Activated T-helper 17 cell treated with anti-CD3 and anti-CD28 coated beads, Interleukin-2, amount 50 U/mL, for 72 hours (primary cell): ENCODE measurements around the gene FRMD8. TPM values are rescaled to one million over a fixed set of nuclear protein-coding genes. Genes with fewer than 3 reads are reported as not detected.

Source experiments
- ATAC-seq: fragments of 150-1000 bp; cut with Tn5 transposase; replicated peaks from 2 replicates; pipeline ENCODE4 v1.10.0; 2021; ENCODE audit warnings: mild to moderate bottlenecking, moderate library complexity
- H3K27ac Mint-ChIP-seq: one replicate; pipeline ENCODE4 v1.8.0; 2022; ENCODE audit warnings: mixed read lengths
- H3K27me3 Mint-ChIP-seq: one replicate; pipeline ENCODE4 v1.8.0; 2022; ENCODE audit warnings: mixed read lengths
- H3K36me3 Mint-ChIP-seq: one replicate; pipeline ENCODE4 v1.8.0; 2022; ENCODE audit warnings: low read depth, mild to moderate bottlenecking, mixed read lengths
- H3K4me1 Mint-ChIP-seq: one replicate; pipeline ENCODE4 v1.8.0; 2022; ENCODE audit warnings: mixed read lengths
- H3K4me3 Mint-ChIP-seq: one replicate; pipeline ENCODE4 v1.8.0; 2022; ENCODE audit warnings: mild to moderate bottlenecking, mixed read lengths
- H3K9me3 Mint-ChIP-seq: one replicate; pipeline ENCODE4 v1.8.0; 2022; ENCODE audit warnings: mixed read lengths
- total RNA-seq, 2 donors: library from RNA; stranded (reverse); gene quantifications; one replicate each; pipeline ENCODE4 v1.2.3, GENCODE V29; 2022

The FRMD8 gene
- total RNA-seq, 2 donors from 2014 or later = 49.6 to 52.1 TPM

DNA sequence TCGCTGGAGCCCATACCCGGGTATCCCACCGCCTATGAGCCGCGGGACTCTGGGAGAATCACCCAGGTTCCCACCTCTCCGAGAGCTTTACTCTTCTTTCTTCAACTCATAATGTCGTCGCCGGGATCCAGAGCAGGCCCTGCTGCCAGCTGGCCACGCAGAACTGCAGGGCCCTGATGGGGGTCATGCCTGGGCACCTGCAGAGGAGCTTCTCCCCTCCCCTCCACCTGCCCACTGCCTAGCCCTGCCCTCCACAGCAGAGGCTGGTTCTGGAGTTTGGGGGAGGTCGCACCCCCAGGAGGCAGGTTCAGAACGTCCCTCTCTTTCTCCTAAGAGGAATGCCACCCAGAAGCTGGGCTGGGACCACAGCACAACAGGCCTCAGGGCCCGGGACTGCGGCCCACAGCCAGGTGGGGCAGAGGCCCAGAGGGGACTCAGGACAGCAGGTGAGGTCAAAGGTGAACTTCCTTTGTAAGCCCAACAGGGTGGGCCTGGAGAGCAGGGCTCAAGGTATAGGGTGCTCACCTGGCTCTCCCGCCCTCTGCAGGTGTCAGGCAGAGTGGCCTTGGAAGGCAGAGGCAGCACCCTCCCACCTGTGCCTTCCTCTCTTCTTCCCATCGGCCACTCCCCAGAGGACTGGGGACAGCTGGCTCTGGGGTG lies 5.8 kb upstream of the FRMD8 start:
- Mint-ChIP-seq H3K4me1 (peaks cover 21% of the 10 kb centered on the region), H3K36me3 (peaks cover 4% of the 10 kb centered on the region), H3K4me3 (peak overlapping the region; percentile 89), H3K27me3 (no peaks in the 10 kb centered on the region), H3K9me3 (no peaks in the 10 kb centered on the region), H3K27ac (peak overlapping the region; percentile 94)
- no peak for ATAC-seq

DNA sequence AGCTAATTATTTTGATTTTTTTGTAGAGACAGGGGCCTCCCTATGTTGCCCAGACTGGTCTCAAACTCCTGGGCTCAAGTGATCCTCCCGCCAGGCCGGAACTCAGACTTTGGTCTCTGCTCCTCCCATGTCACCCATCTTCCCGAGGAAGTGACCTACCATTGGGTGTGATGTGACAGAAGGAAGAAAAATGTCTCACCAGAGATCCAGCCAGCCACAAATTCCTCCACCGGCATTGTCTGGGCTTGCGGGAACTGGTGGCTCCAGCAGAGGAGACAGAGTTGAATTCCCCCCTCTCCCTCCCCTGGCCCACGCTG lies 4.8 kb upstream of the FRMD8 start:
- peak overlapping the region; percentile 89 for H3K4me3 Mint-ChIP-seq
- H3K9me3 Mint-ChIP-seq = no peaks in the 10 kb centered on the region
- peak; percentile 30 for ATAC-seq
- H3K4me1 Mint-ChIP-seq = peaks cover 21% of the 10 kb centered on the region
- no peaks in the 10 kb centered on the region for H3K27me3 Mint-ChIP-seq
- H3K36me3 Mint-ChIP-seq = peaks cover 4% of the 10 kb centered on the region
- H3K27ac Mint-ChIP-seq = peak overlapping the region; percentile 94

DNA sequence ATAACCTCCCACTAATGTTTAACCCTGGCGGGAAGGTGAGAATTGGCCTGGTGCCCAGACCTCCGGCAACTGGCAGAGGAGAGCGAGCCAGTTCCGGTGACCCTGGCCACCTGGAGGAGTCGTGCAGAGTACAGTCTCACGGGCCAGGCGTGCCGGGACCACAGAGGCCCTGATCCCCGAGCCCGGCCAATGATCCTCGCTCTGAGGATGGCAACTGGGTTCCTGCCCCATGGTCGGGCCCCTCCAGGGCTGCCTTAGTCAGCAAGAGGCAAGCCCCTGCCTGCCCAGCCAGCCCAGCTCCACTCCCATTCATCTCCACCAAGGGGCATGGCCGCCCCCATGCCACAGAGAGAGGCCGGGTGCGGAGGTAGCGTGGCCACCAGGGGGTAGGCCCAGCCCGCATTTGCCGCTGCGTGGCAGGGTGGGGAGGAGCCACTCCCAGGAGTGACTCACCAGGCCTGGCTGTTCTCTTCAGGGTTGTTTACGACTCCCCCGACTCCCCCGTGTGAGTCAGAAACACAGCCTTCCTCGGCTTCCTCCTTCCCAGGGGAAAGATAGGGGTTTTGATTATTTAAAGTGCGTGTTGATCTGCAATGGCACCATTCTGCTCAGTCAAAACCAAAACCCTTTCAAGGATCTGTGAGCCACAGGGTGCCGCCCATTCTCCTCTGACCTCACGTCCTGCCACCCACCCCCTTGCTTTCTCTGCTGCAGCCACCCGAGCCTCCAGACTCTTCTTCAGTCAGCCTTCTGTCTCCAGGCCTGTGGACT lies 4.2 kb upstream of the FRMD8 start, which contains the start of gene SLC25A45:
SLC25A45 (minus strand) TSS at position 614 of the 771 bp plus-strand sequence. CDS start 695 bp downstream, outside the sequence.
- peak; percentile 86 for ATAC-seq
- Mint-ChIP-seq H3K9me3 (no peaks in the 10 kb centered on the region), H3K4me1 (peaks cover 21% of the 10 kb centered on the region), H3K27ac (peak within 1 kb of the TSS; percentile 94), H3K27me3 (no peaks in the 10 kb centered on the region), H3K4me3 (peak within 1 kb of the TSS; percentile 89), H3K36me3 (peaks cover 9% of the 10 kb centered on the region)

DNA sequence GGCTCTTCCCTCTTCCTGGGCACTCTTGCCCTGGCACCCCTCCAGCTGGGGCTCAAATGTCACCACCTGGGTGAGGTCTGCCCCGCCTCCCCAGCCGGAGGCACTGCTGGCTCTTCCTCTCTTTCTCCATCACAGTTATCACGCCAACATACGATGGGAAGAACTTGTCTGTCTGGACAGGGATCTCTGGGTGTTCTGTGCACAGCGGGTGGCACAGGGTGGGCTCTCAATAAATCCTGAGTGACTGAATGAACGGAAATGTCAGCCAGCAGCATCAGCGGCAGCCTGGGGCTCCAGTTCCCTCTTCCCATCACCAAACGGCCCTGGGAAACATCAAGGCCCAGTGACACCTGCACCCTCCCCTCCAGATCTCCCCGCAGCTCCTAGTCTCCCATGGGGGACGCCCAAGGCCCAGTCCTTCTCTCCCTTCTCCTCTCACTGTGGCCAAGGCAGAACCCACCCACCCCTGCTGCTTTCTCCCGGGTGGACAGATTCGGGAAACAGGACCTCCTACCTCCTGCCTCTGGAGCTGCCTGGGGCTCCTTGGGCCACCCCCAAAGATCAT lies 3.6 kb upstream of the FRMD8 start:
- Mint-ChIP-seq H3K36me3 (peaks cover 12% of the 10 kb centered on the region), H3K27me3 (no peaks in the 10 kb centered on the region), H3K4me3 (peak overlapping the region; percentile 89), H3K4me1 (peaks cover 21% of the 10 kb centered on the region), H3K27ac (peak overlapping the region; percentile 94), H3K9me3 (no peaks in the 10 kb centered on the region)
- no peak for ATAC-seq

DNA sequence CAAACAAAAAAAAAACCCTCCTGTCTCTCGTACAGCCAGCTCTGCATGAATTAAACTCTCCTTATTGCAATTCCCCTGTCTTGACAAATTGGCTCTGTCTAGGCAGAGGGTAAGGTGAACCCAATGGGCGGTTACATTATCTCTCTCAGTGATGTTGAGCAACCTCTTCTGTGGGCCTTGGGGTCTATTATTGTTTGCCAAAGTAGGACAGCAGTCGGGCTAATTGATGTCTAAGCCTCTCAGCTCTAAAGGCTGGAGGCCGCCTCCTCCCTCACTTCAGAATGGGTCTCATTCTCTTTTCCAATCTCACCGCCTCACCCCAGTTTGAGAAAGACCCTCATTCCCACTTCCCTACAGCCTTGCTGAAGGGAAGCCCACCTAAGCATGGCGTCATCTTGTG lies 2.7 kb upstream of the FRMD8 start:
- Mint-ChIP-seq H3K4me3 (peak overlapping the region; percentile 89), H3K4me1 (peaks cover 24% of the 10 kb centered on the region), H3K27me3 (no peaks in the 10 kb centered on the region), H3K36me3 (peaks cover 21% of the 10 kb centered on the region), H3K27ac (peak overlapping the region; percentile 94), H3K9me3 (no peaks in the 10 kb centered on the region)
- ATAC-seq = no peak

DNA sequence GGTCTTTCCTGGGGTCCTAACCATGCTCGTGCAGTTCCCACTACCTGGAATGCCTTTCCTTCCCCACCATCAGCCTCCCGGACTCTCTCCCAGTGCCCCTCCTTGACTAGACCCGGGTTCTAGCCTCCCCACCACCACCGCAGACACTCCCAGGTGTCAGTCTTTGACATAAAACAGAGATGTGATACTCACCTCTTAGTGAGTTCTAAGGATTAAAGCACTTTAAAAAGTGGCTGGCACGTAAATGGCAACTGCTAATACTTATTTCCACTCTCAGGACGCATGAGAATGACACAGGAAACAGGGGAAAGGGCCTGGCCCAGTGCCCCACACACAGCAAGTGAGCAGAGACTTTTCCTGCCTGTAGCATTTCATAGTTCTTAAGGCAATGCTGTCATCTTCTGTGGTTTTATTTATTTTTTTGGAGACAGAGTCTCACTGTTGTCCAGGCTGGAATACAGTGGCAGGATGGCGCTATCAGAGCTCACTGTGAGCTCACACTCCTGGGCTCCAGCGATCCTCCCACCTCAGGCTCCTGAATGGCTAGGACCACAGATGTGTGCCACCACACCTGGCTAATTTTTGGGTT lies 2.0 kb upstream of the FRMD8 start:
- H3K36me3 Mint-ChIP-seq = peaks cover 27% of the 10 kb centered on the region
- H3K27ac Mint-ChIP-seq = peak overlapping the region; percentile 94
- no peaks in the 10 kb centered on the region for H3K9me3 Mint-ChIP-seq
- ATAC-seq = no peak
- H3K27me3 Mint-ChIP-seq = no peaks in the 10 kb centered on the region
- H3K4me3 Mint-ChIP-seq = peak overlapping the region; percentile 89
- peaks cover 28% of the 10 kb centered on the region for H3K4me1 Mint-ChIP-seq

DNA sequence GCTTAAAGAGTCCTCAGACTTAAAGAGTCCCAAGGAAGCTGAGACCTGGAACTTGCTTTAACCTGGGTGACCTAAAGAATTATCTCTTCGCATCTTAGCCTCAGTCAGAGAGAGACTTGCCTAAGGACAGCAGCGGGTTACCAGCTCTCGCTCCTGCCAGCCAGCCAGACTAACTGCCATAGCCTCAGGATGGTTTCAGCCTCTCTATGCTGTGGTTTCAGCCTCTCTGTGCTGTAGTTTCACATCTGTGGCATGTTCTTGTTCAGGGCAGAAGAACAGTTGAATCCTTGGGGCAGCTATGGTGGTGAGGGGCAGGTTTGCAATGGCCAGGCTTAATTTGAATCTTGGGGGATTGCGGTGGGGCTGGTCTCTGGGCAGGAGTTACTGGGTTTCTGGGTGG lies 2.3 kb downstream of the FRMD8 start:
- Mint-ChIP-seq H3K9me3 (no peaks in the 10 kb centered on the region), H3K27ac (peak overlapping the region; percentile 83), H3K36me3 (peaks cover 57% of the 10 kb centered on the region), H3K4me3 (peak overlapping the region; percentile 89), H3K27me3 (no peaks in the 10 kb centered on the region), H3K4me1 (peaks cover 30% of the 10 kb centered on the region)
- no peak for ATAC-seq

DNA sequence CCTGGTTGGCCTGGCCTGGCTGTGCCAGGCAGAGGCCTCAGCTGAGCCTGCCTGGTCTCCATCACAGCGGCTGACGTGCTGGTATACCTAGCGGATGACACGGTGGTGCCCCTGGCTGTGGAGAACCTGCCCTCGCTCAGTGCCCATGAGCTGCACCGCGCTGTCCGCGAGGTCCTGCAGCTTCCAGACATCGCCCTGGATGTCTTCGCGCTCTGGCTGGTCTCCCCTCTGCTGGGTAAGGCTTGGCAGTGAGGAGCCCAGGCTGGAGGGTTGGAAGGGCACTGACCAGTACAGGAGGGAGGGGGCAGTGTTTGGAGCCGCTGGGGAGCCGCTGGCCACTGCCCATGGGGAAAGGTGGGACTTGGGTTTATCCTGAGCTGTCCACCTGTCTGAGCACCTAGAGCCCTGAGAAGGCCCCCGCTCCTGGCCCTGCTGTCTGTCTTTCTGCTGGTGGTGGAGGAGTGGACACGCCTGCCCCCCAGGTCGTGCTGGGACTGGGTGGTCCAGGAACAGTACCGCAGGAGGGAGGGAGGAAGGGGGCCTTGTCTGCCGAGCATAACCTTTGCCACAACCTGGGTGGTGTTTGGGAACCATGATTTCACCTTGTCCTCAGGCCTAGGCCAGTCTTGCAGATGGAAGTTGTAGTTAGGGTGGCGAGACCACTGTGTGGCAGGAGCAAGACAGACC lies 3.0 kb downstream of the FRMD8 start:
- Mint-ChIP-seq H3K4me3 (peak overlapping the region; percentile 89), H3K4me1 (peaks cover 23% of the 10 kb centered on the region), H3K9me3 (no peaks in the 10 kb centered on the region), H3K27ac (peak overlapping the region; percentile 83), H3K36me3 (peaks cover 57% of the 10 kb centered on the region), H3K27me3 (no peaks in the 10 kb centered on the region)
- no peak for ATAC-seq

DNA sequence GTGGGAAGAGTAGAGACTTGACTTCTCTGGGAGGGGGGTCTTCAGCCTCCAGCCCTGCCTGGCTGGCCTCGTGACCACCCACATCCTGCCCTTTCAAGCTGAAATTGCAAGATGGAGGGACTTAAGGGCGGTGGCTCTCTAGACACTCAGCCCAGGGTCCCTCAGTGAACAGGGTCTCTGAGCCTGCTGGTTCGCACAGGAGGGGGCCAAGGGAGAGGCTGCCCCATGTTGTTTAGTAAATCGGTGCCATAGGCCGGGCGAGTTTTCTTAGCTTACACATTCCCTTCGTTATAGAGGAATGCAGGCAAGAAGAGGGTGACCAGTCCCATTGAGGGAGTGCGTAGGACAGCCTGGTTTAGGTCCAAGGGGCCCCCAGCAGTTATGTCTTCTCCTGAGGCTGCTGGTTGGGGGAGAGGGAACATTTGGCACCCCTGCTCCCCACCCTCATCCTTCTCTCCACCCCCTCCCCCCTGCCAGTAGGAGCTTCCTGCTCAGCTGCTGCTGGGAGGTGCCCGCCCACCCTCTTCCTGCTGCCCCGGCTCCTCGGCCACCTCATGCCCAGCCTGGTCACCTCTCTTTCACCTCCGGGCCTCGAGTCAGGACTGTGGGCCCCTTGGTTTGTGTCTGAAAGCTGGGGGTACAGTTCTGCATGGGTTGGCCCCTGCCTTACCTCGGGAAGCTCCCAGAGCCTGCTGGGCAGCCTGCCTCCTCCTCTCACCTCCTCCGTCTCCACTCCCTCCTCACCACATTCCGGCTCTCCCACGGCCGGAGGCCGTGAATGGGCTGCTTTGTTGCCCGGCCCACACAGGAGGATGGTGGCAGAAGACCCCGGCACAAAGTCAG lies 3.9 kb downstream of the FRMD8 start:
- H3K4me3 Mint-ChIP-seq = peak overlapping the region; percentile 89
- no peaks in the 10 kb centered on the region for H3K27me3 Mint-ChIP-seq
- peak overlapping the region; percentile 83 for H3K27ac Mint-ChIP-seq
- no peaks in the 10 kb centered on the region for H3K9me3 Mint-ChIP-seq
- no peak for ATAC-seq
- H3K4me1 Mint-ChIP-seq = peaks cover 14% of the 10 kb centered on the region
- peaks cover 61% of the 10 kb centered on the region for H3K36me3 Mint-ChIP-seq

DNA sequence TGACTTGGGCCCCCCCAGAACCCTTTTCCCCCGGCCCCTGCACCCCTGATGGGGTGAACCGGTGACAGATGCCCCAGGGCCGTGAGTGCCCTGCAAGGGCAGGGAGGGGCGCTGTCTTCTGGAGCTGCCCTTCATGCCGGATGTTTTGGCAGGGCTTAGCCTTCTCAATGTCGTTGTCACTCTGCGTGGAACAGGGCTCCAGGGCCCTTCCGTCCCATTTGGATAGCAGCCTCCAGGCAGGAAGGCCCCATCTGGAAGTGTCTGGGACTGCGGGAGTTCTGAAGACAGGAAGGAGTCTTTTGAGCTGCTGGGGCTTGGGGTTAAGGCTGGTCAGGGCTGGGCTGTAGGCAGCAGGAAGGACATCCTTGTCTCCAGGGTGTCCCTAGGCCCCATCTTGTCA lies 4.6 kb downstream of the FRMD8 start:
- Mint-ChIP-seq H3K36me3 (peaks cover 67% of the 10 kb centered on the region), H3K27me3 (no peaks in the 10 kb centered on the region), H3K9me3 (no peaks in the 10 kb centered on the region), H3K4me3 (no peak overlapping the region), H3K4me1 (peaks cover 11% of the 10 kb centered on the region), H3K27ac (no peak overlapping the region)
- no peak for ATAC-seq

DNA sequence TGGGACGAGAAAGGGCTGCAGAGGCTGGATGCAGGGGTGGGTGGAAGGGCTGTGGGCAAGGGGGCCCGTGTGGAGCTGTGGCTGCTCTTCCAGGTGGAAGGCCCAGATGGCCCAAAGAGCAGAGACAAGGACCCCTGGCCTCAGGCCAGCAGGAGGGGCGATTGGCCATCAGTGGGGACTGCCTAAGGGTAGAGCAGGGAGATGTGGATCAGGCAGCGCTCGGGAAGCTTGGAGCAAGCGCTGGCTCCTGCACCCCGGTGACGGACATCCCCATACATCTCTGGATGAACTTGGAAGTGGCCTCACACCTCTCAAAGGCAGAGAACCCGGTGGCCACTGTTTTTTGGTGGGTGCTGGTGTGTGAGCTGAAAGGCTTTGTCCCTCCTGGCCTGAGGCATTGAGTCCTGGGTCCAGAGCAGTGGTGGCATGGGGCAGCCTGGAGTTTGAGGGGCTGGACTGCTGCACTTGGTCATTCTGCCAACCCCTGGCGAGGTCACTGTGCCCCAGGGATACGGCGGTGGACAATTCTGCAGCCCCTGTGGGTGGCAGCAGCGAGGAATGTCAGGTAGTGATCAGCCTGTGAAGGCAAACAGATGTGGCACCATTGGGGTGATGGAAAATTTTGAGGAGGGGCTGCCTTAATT lies 5.9 kb downstream of the FRMD8 start:
- peak overlapping the region; percentile 68 for H3K27ac Mint-ChIP-seq
- peaks cover 69% of the 10 kb centered on the region for H3K36me3 Mint-ChIP-seq
- H3K27me3 Mint-ChIP-seq = no peaks in the 10 kb centered on the region
- H3K4me3 Mint-ChIP-seq = no peak overlapping the region
- H3K9me3 Mint-ChIP-seq = no peaks in the 10 kb centered on the region
- no peak for ATAC-seq
- peaks cover 11% of the 10 kb centered on the region for H3K4me1 Mint-ChIP-seq

DNA sequence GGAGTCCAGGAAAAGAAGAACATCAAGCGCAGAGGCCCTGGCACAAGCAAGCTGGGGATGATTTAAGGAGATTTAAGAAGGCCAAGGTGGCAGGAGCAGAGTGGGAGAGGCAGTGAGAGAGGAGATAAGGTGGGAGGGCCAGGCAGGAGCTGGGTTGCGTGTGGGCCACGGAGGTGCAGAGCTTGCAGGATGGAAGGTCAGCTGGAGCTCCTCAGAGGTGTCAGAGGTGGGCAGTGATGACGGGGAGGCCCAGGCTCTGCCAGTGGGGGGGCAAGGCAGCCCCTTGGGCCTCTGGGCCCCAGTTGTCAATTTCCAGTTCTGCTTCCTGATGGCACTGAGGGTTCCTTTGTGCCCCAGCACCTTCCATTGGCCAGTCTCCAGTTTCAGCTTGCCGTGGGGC lies 6.5 kb downstream of the FRMD8 start:
- Mint-ChIP-seq H3K9me3 (no peaks in the 10 kb centered on the region), H3K4me3 (no peak overlapping the region), H3K4me1 (peaks cover 11% of the 10 kb centered on the region), H3K27me3 (no peaks in the 10 kb centered on the region), H3K27ac (peak overlapping the region; percentile 68), H3K36me3 (peaks cover 71% of the 10 kb centered on the region)
- no peak for ATAC-seq

DNA sequence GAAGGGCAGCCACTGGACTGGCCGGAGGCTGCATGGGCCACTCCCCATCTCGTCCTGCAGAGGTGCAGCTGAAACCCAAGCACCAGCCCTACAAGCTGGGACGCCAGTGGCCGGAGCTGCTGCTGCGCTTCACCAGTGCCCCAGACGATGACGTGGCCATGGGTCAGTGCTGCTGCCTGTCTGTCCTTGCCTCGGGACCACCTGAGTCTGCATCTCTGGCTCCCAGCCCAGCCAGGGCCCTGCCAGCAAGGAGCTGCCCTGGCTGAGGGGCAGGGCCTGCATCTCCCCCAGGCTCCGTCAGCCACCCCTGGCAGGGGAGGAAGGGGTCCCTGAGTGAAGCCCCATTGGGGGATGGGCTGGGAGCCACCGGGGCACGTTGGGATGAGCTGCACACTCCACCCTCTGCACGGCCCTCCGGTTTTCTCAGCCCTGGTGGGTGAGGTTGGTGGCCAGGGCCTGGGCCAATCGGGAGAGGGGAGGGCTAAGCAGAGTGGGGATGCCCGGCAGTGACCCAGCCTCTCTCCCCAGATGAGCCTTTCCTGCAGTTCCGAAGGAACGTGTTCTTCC lies 7.2 kb downstream of the FRMD8 start:
- Mint-ChIP-seq H3K4me1 (peaks cover 10% of the 10 kb centered on the region), H3K36me3 (peaks cover 72% of the 10 kb centered on the region), H3K4me3 (no peak overlapping the region), H3K9me3 (no peaks in the 10 kb centered on the region), H3K27ac (no peak overlapping the region), H3K27me3 (no peaks in the 10 kb centered on the region)
- no peak for ATAC-seq
